ENCODE results near the gene GAS1.

- TF ChIP-seq CTCF (IDR thresholded peaks at IDR 0.05 in 4 of 5, conservative IDR thresholded peaks at IDR 0.05 in 1 of 5) (peak; percentile 74 to 93 (median 82)), POLR2A (IDR thresholded peaks at IDR 0.05) (no peak)
These were observed 996 bp upstream of the GAS1 start for GRCh38 chr9:86948074-86948929.

Data from gastrocnemius medialis (tissue), 4 donors.